Uterus (tissue), 2 donors: ENCODE results near the gene PAK4.

Source experiments
- POLR2A ChIP-seq, 2 donors: fragments of 450-650 bp; IDR thresholded peaks; one replicate each; pipeline ENCODE4 v1.6.1; 2016; ENCODE audit warnings: antibody characterized with exemption in 2 of 2, mild to moderate bottlenecking in 1 of 2, moderate library complexity in 1 of 2
- TF ChIP-seq, protein P1 (sequence below), 4 experiments: fragments of 200-600 bp in 2 of 4; fragments of 450-650 bp in 2 of 4; sonication (generic) in 2 of 4; IDR thresholded peaks; one replicate each; pipeline ENCODE4 v1.5.1; 2016 to 2019; ENCODE audit warnings: antibody characterized with exemption in 4 of 4, mild to moderate bottlenecking in 2 of 4, moderate library complexity in 1 of 4

DNA sequence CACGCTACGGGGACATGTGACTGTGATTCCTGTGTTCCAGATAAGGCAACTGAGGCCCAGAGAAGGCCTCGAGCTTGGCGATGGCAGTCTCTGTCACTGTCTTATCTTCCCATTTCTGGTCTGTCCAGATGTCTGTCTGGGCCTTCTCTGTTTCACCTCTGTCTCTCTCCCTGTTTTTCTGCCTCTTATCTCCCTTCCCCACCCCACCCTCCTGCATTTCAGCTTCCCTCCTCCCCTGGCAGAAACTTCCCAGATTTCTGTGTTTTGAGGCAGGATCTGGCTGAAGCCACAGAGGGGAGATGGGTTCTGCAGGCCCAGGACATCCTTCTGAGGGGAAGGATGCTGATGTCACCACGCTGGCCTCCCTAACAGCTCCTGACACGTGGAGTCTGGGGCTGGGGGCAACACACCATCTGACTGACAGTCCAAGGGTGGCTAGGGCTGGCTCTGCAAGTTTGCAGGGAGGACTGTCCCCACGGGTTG lies 14.4 kb downstream of the PAK4 start:
- TF ChIP-seq, protein P1, sequence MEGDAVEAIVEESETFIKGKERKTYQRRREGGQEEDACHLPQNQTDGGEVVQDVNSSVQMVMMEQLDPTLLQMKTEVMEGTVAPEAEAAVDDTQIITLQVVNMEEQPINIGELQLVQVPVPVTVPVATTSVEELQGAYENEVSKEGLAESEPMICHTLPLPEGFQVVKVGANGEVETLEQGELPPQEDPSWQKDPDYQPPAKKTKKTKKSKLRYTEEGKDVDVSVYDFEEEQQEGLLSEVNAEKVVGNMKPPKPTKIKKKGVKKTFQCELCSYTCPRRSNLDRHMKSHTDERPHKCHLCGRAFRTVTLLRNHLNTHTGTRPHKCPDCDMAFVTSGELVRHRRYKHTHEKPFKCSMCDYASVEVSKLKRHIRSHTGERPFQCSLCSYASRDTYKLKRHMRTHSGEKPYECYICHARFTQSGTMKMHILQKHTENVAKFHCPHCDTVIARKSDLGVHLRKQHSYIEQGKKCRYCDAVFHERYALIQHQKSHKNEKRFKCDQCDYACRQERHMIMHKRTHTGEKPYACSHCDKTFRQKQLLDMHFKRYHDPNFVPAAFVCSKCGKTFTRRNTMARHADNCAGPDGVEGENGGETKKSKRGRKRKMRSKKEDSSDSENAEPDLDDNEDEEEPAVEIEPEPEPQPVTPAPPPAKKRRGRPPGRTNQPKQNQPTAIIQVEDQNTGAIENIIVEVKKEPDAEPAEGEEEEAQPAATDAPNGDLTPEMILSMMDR (IDR thresholded peaks at IDR 0.05) = no peak
- TF ChIP-seq POLR2A (IDR thresholded peaks at IDR 0.05) = no peak
